Measurements from ENCODE around the gene SPATA17. TPM values are rescaled to one million over a fixed set of nuclear protein-coding genes. Genes with fewer than 3 reads are reported as not detected.

SPATA17 gene
- total and polyA plus RNA-seq, 2 of the 13 experiments (the other 11 are each of a cell fraction or from before 2014, with no cell fraction given) = 0.48 to 1.7 TPM

- TF ChIP-seq ZNF124 (CRISPR knock-in tag; IDR thresholded peaks at IDR 0.05) (no peak), RELA (CRISPR knock-in tag; IDR thresholded peaks at IDR 0.05) (no peak), MAFK (conservative IDR thresholded peaks at IDR 0.05 in 1 of 2, IDR thresholded peaks at IDR 0.05 in 1 of 2; ENCODE audit: low read length in 2 of 2) (no peak), KAT8 (CRISPR knock-in tag; IDR thresholded peaks at IDR 0.05) (no peak), ZNF572 (CRISPR knock-in tag; IDR thresholded peaks at IDR 0.05) (no peak), ZNF333 (CRISPR knock-in tag; IDR thresholded peaks at IDR 0.05; ENCODE audit: borderline replicate concordance) (no peak), ETV5 (CRISPR knock-in tag; IDR thresholded peaks at IDR 0.05; ENCODE audit: borderline replicate concordance) (no peak), SOX6 (IDR thresholded peaks at IDR 0.05) (no peak), SOX6 (CRISPR knock-in tag; IDR thresholded peaks at IDR 0.05) (no peak), ZBTB3 (CRISPR knock-in tag; IDR thresholded peaks at IDR 0.05; ENCODE audit: borderline replicate concordance, low read depth) (no peak)
- TF ChIP-seq, protein P1, sequence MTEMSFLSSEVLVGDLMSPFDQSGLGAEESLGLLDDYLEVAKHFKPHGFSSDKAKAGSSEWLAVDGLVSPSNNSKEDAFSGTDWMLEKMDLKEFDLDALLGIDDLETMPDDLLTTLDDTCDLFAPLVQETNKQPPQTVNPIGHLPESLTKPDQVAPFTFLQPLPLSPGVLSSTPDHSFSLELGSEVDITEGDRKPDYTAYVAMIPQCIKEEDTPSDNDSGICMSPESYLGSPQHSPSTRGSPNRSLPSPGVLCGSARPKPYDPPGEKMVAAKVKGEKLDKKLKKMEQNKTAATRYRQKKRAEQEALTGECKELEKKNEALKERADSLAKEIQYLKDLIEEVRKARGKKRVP (CRISPR knock-in tag; IDR thresholded peaks at IDR 0.05) = no peak
- TF ChIP-seq, protein P2, sequence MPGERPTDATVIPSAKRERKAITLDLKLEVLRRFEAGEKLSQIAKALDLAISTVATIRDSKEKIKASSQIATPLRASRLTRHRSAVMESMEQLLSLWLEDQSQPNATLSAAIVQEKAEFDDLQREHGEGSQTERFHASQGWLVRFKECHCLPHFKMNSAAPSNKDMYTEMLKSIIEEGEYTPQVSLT (CRISPR knock-in tag; IDR thresholded peaks at IDR 0.05; ENCODE audit: borderline replicate concordance, low read depth) = no peak
- TF ChIP-seq, protein P3, sequence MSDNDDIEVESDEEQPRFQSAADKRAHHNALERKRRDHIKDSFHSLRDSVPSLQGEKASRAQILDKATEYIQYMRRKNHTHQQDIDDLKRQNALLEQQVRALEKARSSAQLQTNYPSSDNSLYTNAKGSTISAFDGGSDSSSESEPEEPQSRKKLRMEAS (IDR thresholded peaks at IDR 0.05) = no peak
Observed at GRCh38 chr1:217857061-217857460, 225.9 kb downstream of the SPATA17 start (continued).

GRCh38 chr1:217861658-217862057 is 230.5 kb downstream of the SPATA17 start:
- H3K36me3 ChIP-seq (replicated peaks in 1 of 2; ENCODE audit: control insufficient read depth in 1 of 2, insufficient read depth in 2 of 2, low read length in 2 of 2) = no peaks in the 10 kb centered on the region
- ChIA-PET CTCF (ENCODE audit: low intra/inter-chr PET ratio, low total read pairs) (no interaction called here), POLR2A (no interaction called here)
- no peaks in the 10 kb centered on the region for H3K4me1 ChIP-seq (ENCODE audit: insufficient read depth, low read length)
- H3K9me3 ChIP-seq (ENCODE audit: low read length) = no peaks in the 10 kb centered on the region; the same call in 1 of the 2 replicates
- TF ChIP-seq MEIS2 (CRISPR knock-in tag; IDR thresholded peaks at IDR 0.05) (no peak), NCOA1 (CRISPR knock-in tag; IDR thresholded peaks at IDR 0.05) (no peak), FOXK1 (CRISPR knock-in tag; IDR thresholded peaks at IDR 0.05; ENCODE audit: borderline replicate concordance, low read depth) (no peak)
- no peak overlapping the region for H3K27ac ChIP-seq (ENCODE audit: extremely low read length, insufficient read depth, low read length)
- DNase-seq (ENCODE audit: low spot score) (no peak), ATAC-seq (no peak), FAIRE-seq (no peak)
- no peak overlapping the region for H2AFZ ChIP-seq (ENCODE audit: low read length)
- no peaks in the 10 kb centered on the region for H4K20me1 ChIP-seq (ENCODE audit: insufficient read depth, low read length)
- H3K4me3 ChIP-seq (replicated peaks in 1 of 3; ENCODE audit: insufficient read depth in 1 of 3, low read depth in 2 of 3, low read length in 3 of 3) = no peak overlapping the region
- H3K9ac ChIP-seq (ENCODE audit: insufficient read depth, low read depth, low read length) = no peak overlapping the region
- H3K79me2 ChIP-seq (ENCODE audit: insufficient read depth, low read length) = no peaks in the 10 kb centered on the region
- H3K4me2 ChIP-seq (ENCODE audit: low read depth, low read length) = no peak overlapping the region
- intact Hi-C loops (cut with micrococcal nuclease; ENCODE audit: unreplicated experiment) (no loop called here), in situ Hi-C loops (cut with HindIII; ENCODE audit: extremely low pct_ligation_motif_present, low pct_unique_long_range_greater_than_20kb) (no loop called here)
- no TSS peak for BruUV-seq (replicated peaks)
- no peaks in the 10 kb centered on the region for H3K27me3 ChIP-seq (ENCODE audit: control insufficient read depth in 1 of 2, insufficient read depth in 2 of 2, low read length in 2 of 2)
- 0% methylated on average over 1 of the region's 1 CpG for WGBS (ENCODE audit: low lambda C conversion rate)

Data from HepG2 (cell line).